ENCODE results near the gene SH3BGRL3.

The SH3BGRL3 gene

GRCh38 chr1:26277261-26277661 is 2.6 kb upstream of the SH3BGRL3 start:
- in situ Hi-C loops (cut with MboI; ENCODE audit: low sequenced_read_pairs): no loop called here

- in situ Hi-C loops (cut with MboI; ENCODE audit: low sequenced_read_pairs): no loop called here
Measured at GRCh38 chr1:26277719-26278118, 2.2 kb upstream of the SH3BGRL3 start.

DNA sequence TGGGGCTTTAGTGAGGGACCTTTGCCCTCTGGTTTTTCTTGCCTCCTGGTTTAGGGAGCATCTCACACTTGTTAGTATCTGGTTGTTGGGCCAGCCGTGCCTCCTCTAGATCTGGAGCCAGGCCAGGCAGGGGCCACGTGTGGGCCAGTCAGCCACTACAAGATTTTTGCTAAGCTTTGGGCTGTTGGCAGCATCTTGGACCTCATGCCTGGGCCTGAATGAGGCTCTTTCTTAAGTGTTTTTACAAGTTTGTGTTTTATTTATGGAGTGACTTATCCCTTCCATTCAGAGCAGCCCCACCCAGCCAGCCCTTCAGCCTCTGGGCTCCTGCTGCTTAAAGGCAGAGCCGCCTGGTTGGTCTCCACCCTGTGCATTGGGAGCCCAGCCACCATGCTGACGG is 1.6 kb upstream of the SH3BGRL3 start:
- in situ Hi-C loops (cut with MboI; ENCODE audit: low sequenced_read_pairs): no loop called here

DNA sequence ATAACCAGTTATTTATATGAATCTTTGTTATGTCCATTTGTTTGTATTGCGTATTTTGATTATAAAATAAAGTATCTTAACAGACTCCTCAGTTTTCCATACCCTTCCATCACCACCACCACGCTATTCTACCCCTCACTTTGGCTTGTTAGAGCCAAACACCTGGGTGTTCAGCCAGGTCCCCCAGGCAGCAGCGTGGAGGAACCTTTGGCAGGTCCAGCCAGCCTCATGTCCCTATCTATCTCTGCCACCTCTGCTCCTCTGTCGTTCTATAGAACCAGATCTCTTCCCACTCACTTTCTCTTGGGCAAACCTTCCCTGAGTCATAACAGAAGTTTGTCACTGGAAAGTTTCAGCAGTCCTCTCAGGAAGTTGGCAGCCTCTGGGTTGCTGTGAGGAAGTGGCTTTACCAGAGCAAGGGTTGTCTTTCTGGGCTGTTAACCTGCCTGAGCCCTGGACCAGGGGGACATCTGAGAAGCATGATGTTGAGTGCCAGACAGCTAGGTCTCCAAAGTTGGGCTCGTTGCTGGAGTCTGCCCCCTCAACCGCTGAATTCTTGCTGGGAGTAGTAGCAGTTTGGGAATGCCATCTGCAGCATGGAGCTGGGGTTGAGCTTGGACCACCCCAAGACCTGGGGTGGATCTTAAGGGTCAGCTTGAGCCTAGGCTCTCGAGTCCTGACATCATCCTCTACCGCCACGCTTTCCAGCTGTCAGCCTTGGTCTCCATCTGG is 996 bp upstream of the SH3BGRL3 start:
- in situ Hi-C loops (cut with MboI; ENCODE audit: low sequenced_read_pairs): no loop called here

DNA sequence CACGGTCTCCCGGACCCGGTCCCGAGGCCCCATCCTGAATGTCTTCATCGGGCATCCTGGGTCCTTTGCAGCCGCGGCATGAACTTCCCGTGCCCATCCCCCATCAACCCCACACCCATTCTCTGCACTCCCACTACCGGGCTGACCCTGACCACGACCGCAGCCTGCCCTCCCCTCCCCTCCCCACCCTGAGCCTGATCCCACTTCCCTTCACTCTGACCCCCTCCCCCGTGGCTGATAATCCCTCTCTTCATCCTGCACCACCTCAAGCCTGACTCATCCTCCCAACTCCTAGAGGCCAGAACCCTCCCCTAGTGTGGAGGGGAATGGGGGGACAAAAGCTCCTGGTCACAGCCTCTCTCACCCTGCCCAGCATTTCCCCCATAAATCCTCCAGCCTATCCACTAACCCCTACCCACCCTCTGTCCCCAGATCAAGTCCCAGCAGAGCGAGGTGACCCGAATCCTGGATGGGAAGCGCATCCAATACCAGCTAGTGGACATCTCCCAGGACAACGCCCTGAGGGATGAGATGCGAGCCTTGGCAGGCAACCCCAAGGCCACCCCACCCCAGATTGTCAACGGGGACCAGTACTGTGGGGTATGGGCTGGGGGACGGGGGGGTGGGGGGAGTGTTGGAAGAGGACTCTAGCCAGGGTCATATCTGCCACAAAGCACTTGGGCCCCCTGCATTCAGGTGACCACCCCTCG is 602 bp downstream of the SH3BGRL3 start:
- in situ Hi-C loops (cut with MboI; ENCODE audit: low sequenced_read_pairs): no loop called here

DNA sequence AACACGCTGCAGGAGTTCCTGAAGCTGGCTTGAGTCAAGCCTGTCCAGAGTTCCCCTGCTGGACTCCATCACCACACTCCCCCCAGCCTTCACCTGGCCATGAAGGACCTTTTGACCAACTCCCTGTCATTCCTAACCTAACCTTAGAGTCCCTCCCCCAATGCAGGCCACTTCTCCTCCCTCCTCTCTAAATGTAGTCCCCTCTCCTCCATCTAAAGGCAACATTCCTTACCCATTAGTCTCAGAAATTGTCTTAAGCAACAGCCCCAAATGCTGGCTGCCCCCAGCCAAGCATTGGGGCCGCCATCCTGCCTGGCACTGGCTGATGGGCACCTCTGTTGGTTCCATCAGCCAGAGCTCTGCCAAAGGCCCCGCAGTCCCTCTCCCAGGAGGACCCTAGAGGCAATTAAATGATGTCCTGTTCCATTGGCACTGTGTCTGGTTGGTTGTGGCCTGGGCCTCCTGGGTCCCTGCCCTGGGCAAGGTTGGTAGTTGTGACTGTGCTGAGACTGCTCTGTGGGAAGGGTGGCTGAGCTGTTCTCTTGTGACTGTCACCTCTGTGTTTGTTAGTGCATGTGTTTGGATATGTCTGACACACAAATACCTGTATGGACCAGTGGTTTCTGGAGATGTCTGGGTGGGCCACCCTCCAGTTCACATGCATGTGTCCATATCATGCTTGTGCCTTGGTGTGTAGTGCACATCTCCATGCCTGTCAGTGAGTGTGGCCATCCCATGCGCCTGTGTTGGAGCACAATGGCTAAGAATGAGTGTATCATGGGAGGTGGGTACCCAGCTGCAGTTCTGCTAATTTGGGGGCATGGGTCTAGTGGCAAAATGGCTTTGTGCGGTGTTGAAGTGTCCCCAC is 1.4 kb downstream of the SH3BGRL3 start:
- in situ Hi-C loops (cut with MboI; ENCODE audit: low sequenced_read_pairs): no loop called here

GRCh38 chr1:26281971-26282370 is 2.1 kb downstream of the SH3BGRL3 start:
- in situ Hi-C loops (cut with MboI; ENCODE audit: low sequenced_read_pairs): no loop called here

- in situ Hi-C loops (cut with MboI; ENCODE audit: low sequenced_read_pairs): no loop called here
Measured at GRCh38 chr1:26282401-26282918, 2.6 kb downstream of the SH3BGRL3 start.

GRCh38 chr1:26283279-26283853 is 3.5 kb downstream of the SH3BGRL3 start:
- in situ Hi-C loops (cut with MboI; ENCODE audit: low sequenced_read_pairs): no loop called here

GRCh38 chr1:26283871-26284596 is 4.1 kb downstream of the SH3BGRL3 start:
- in situ Hi-C loops (cut with MboI; ENCODE audit: low sequenced_read_pairs): no loop called here

GRCh38 chr1:26284597-26285347 is 4.9 kb downstream of the SH3BGRL3 start:
- in situ Hi-C loops (cut with MboI; ENCODE audit: low sequenced_read_pairs): loop anchor here (5.0 kb wide), 1 partner anchor 38 kb away; no protein-coding TSS in a partner anchor

DNA sequence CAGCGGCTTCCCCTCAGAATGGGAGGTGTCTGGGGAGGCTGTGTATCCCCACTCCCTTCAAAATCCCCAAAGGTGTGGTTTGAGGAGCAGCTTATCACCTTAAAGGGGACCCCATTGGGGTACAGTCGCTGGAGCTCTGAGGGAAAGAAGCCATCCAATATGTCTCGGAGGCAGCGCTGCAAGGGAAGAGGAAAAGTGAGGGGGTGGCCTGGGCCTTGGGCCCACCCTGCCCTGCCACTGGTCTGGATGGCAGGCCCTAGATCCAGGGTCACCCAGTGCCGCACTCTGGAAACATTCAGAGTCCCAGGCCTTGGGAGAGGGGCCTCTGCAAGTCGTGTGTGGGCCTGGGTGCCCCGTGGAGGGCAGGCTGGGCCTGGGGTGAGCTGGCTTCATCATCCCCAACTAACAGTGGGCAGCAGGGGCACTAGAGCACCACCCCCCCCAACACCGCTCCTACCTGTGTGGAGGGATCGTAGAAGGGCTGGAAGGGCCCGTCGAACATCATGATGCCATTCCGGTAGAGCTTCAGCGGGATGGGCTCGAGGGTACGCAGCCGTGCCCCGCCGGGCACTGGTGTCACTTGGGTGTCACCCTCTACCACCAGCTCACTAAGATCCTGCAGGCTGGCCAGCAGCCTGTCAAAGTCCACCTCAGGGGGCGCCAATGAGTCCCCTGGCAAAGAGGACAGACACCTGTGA is 5.6 kb downstream of the SH3BGRL3 start:
- in situ Hi-C loops (cut with MboI; ENCODE audit: low sequenced_read_pairs): loop anchor here (5.0 kb wide), 1 partner anchor 37 kb away; no protein-coding TSS in a partner anchor

DNA sequence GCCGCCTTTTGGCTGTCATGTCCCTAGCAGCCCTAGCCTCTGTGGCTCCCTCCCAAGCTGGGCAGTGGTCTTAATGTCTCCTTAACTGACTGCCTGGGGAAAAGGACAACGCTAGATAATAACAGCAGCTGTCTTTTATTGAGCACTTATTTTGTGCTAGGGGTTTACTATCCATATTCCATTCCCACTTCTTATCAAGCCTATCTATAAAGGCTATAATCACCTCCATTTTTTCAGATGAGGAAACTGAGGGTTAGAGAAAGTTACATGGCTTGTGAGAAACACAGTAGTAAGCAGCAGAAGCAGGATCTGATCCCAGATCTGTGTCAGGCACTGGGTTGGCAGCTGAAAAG is 6.2 kb downstream of the SH3BGRL3 start:
- in situ Hi-C loops (cut with MboI; ENCODE audit: low sequenced_read_pairs): loop anchor here (5.0 kb wide), 1 partner anchor 36 kb away; no protein-coding TSS in a partner anchor

GRCh38 chr1:26287033-26287711 is 7.3 kb downstream of the SH3BGRL3 start:
- in situ Hi-C loops (cut with MboI; ENCODE audit: low sequenced_read_pairs): loop anchor here (5.0 kb wide), 1 partner anchor 35 kb away; no protein-coding TSS in a partner anchor

DNA sequence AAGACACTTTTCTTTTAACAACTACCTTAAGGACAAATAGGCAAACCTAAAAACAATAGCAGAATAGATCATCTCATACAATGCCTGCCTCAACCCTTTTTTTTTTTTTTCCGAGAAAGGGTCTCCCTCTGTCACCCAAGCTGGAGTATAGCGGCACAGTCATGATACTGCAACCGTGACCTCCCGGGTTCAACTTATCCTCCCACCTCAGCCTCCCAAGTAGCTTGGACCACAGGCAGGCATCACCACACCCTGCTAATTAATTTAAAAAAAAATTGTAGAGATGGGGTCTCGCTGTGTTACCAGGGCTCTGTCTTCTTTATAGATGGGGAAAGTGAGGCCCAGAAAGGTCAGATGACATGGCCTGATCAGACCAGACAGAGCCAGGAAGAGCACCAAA is 7.9 kb downstream of the SH3BGRL3 start:
- in situ Hi-C loops (cut with MboI; ENCODE audit: low sequenced_read_pairs): loop anchor here (5.0 kb wide), 1 partner anchor 34 kb away; no protein-coding TSS in a partner anchor

DNA sequence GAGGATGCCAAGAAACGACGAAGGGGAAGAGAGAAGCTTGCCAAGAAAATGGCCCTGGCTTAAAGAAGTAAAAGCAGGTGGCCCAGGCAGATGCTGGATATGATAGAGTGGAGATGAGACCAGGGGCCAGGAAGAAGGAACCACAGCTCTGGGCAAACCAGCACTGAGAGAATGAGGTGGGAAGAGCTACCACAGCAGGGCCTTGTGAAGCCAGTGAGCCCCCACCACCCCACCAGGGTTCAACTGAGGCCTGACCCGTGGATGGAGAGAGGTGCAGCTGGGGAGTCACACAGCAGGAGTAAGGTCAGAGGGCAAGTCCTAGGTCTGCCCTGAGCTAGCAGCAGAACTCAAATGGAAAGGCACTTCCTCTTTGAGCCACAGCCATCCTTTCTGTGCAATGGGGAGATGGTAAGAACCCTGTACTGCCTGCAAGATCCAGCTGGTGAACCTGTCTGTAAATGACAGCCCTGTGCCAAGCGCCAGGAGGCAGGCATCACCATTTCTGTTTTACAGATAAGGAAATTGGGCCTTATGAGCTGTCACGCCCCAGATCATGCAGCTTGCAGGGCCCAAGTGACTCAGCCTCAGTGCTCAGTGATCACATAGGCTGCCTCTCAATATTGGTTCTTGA is 8.5 kb downstream of the SH3BGRL3 start:
- in situ Hi-C loops (cut with MboI; ENCODE audit: low sequenced_read_pairs): loop anchor here (5.0 kb wide), 1 partner anchor 34 kb away; no protein-coding TSS in a partner anchor

All from HL-60/S4 (cell line).